SJCRH30 (cell line): ENCODE measurements around the gene ZSCAN5C. TPM values are rescaled to one million over a fixed set of nuclear protein-coding genes. Genes with fewer than 3 reads are reported as not detected.
"Not testable (repeated sequence)": the region's sequence is repeated elsewhere in the genome, so short reads cannot be mapped to it uniquely, and the experiment has no call there.

ENCODE experiments used
- DNase-seq, 2 experiments: peaks; one replicate each; pipeline ENCODE4 v3.0.0-alpha.2; 2015 to 2020
- H3K27ac ChIP-seq: fragments of 250-450 bp; sonication (Bioruptor Pico); 2 replicates; pipeline ENCODE4 v1.5.1; 2020; ENCODE audit warnings: mild to moderate bottlenecking, moderate library complexity
- H3K27me3 ChIP-seq: fragments of 250-450 bp; sonication (Bioruptor Pico); 2 replicates; pipeline ENCODE4 v1.5.1; 2020; ENCODE audit warnings: mild to moderate bottlenecking, moderate library complexity
- H3K36me3 ChIP-seq: fragments of 250-450 bp; sonication (Bioruptor Pico); 2 replicates; pipeline ENCODE4 v1.5.1; 2020; ENCODE audit warnings: mild to moderate bottlenecking, moderate library complexity
- H3K4me1 ChIP-seq: fragments of 250-450 bp; sonication (Bioruptor Pico); 2 replicates; pipeline ENCODE4 v1.5.1; 2020; ENCODE audit warnings: mild to moderate bottlenecking, moderate library complexity
- H3K4me3 ChIP-seq: fragments of 250-450 bp; sonication (Bioruptor Pico); 2 replicates; pipeline ENCODE4 v1.5.1; 2020; ENCODE audit warnings: mild to moderate bottlenecking, moderate library complexity
- H3K9me3 ChIP-seq: fragments of 250-450 bp; sonication (Bioruptor Pico); replicated peaks from 2 replicates; pipeline ENCODE4 v1.5.1; 2020; ENCODE audit warnings: mild to moderate bottlenecking, moderate library complexity
- total RNA-seq: library from RNA; depleted of rRNA; stranded (reverse); fragments of >200 nt; shearing (Covaris generic); gene quantifications from 2 replicates; pipeline ENCODE4 v1.2.3, GENCODE V29; 2014; rRNA removed

Gene ZSCAN5C
- total RNA-seq, 1 experiment from 2014 or later = not detected

DNA sequence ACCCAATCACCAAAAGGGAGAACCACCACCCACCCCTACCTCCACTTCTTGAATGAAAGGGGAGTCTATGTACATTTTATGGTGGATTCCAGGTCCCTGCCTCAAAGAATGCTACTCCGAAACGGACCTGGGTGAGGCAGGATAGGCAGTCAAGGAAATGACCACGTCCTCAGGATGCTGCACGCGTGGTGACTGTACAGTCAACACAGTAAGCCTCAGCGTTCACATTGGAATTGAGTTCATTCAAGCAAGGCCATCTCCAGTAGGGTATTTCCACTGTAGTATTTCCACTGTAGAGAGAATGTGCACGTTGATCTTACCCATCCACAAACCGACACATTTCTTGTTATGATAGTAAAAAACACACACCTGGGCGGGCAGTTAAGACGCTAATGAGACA, 16.9 kb downstream of the ZSCAN5C start:
- no peak for DNase-seq
- H3K4me3 ChIP-seq = no peak overlapping the region
- H3K36me3 ChIP-seq = no peaks in the 10 kb centered on the region
- H3K9me3 ChIP-seq = no peaks in the 10 kb centered on the region
- no peaks in the 10 kb centered on the region for H3K27me3 ChIP-seq
- H3K4me1 ChIP-seq = no peaks in the 10 kb centered on the region
- no peak overlapping the region for H3K27ac ChIP-seq

DNA sequence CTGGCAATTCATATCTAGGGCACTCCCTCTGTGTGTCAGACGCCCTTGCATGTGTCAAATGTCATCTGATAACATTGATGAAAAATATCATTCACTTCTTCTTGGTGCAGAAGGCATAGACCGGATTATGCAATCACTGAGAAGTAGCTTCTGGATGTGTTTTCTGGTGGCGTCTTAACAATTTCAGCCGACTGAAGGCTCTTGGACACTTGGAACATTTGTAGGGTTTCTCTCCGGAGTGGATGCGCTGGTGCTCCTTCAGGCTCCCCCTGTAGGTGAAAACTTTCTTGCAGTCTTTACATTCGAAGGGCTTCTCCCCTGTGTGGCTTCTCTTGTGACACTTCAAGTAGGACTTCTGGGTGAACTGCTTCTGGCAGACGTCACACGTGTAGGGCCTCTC, 19.4 kb downstream of the ZSCAN5C start:
- not testable (repeated sequence) for H3K4me1 ChIP-seq, H3K27ac ChIP-seq, DNase-seq

DNA sequence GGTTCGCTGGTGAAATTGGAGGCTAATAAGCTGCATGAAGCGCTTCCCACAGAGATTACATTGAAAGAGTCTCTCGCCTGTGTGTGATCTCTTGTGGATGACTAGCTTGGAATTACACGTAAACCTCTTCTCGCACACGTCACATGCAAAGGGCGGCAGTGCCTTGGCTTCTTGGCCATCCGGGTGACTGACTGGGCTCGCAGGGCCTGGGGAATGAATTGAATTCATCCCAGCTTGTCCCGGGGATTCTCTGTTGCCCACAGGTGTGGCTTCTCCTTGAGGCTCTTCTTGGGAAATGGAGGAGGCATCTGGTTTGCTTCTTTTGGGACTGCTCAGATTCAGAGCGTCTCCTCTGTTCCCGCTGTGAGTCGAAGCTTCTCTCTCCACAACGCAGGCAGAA, 19.8 kb downstream of the ZSCAN5C start:
- Histone ChIP-seq H3K4me1 (no peaks in the 10 kb centered on the region), H3K27ac (no peak overlapping the region), H3K4me3 (no peak overlapping the region), H3K9me3 (no peaks in the 10 kb centered on the region), H3K27me3 (no peaks in the 10 kb centered on the region), H3K36me3 (no peaks in the 10 kb centered on the region)
- no peak for DNase-seq

More for the DNA sequence above, 19.4 kb downstream of the ZSCAN5C start:
- not testable (repeated sequence) for H3K27me3 ChIP-seq, H3K9me3 ChIP-seq, H3K4me3 ChIP-seq, H3K36me3 ChIP-seq

DNA sequence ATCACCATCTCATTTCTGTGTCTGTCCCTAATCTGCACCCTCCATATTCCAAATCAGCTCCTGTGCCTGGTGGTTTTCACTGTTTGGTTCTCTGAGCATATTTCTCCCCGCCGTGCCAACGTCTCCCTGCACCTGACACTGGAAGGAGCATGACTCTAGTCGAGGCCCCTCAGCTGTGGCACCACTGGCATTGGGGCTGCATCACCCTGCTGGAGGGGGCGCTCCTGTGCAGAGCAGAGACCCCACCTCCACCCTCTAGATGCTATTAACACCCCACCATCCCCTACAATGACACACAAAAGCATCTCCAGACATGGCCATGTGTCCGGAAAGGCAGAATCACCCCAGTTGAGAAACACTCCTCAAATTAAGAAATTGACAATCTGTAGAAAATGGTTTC, 20.8 kb downstream of the ZSCAN5C start:
- H3K4me3 ChIP-seq = no peak overlapping the region
- no peaks in the 10 kb centered on the region for H3K36me3 ChIP-seq
- H3K27ac ChIP-seq = no peak overlapping the region
- H3K4me1 ChIP-seq = no peaks in the 10 kb centered on the region
- H3K9me3 ChIP-seq = no peaks in the 10 kb centered on the region
- DNase-seq = no peak
- no peaks in the 10 kb centered on the region for H3K27me3 ChIP-seq

DNA sequence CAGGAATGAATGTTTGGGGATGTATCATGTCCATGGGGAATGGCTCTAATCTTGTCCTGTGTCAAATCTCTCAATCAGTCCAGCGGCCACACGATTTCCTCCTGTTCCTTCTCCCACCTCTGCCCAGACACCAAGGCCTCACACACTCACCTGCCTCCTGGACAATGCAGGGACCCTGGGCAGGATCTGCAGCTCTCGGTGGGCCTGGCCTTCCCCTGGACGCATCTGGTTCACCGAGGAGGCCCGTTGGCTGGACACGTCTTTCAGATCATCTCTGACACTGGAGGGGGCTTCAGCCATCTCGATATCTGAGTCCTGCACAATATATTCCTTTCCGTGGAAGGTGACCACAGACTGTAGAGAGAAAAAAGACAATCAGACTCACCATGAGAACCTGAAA, 21.4 kb downstream of the ZSCAN5C start:
- Histone ChIP-seq H3K27ac (no peak overlapping the region), H3K4me3 (no peak overlapping the region), H3K27me3 (no peaks in the 10 kb centered on the region), H3K9me3 (no peaks in the 10 kb centered on the region), H3K4me1 (no peaks in the 10 kb centered on the region), H3K36me3 (no peaks in the 10 kb centered on the region)
- no peak for DNase-seq

DNA sequence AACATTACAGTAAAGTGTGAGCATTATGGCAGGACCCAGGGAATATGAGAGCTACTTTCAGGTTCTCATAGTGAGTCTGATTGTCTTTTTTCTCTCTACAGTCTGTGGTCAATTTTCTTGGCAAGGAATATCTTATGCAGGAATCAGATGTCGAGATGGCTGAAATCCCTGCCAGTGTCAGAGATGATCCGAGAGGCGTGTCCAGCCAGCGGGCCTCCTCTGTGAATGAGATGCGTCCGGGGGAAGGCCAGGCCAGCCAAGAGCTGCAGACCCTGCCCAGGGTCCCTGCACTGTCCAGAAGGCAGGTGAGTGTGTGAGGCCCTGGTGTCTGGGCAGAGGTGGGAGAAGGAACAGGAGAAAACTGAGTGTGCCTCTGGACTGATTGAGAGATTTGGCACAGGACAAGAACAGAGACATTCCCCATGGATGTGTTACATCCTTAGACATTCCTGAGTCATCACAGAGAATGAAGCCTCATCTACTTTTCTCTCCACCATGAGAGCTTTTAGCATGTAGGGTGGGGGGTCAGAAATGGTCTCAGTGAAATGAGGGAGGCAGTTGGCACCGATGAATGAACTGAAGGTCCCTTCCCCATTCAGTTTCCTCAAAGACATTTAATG, 43.2 kb downstream of the ZSCAN5C start:
- no peak for DNase-seq
- H3K4me1 ChIP-seq = no peaks in the 10 kb centered on the region
- no peaks in the 10 kb centered on the region for H3K27me3 ChIP-seq
- no peak overlapping the region for H3K27ac ChIP-seq
- no peaks in the 10 kb centered on the region for H3K9me3 ChIP-seq
- H3K36me3 ChIP-seq = no peaks in the 10 kb centered on the region
- no peak overlapping the region for H3K4me3 ChIP-seq

DNA sequence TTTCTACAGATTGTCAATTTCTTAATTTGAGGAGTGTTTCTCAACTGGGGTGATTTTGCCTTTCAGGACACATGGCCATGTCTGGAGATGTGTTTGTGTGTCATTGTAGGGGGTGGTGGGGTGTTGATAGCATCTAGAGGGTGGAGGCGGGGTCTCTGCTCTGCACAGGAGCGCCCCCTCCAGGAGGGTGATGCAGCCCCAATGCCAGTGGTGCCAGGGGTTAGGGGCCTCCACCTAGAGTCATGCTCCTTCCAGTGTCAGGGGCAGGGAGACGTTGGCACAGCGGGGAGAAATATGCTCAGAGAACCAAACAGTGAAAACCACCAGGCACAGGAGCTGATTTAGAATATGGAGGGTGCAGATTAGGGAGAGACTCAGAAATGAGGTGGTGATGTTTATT, 43.7 kb downstream of the ZSCAN5C start:
- H3K27me3 ChIP-seq, H3K4me3 ChIP-seq, DNase-seq, H3K36me3 ChIP-seq, H3K27ac ChIP-seq, H3K4me1 ChIP-seq, H3K9me3 ChIP-seq: not testable (repeated sequence)

DNA sequence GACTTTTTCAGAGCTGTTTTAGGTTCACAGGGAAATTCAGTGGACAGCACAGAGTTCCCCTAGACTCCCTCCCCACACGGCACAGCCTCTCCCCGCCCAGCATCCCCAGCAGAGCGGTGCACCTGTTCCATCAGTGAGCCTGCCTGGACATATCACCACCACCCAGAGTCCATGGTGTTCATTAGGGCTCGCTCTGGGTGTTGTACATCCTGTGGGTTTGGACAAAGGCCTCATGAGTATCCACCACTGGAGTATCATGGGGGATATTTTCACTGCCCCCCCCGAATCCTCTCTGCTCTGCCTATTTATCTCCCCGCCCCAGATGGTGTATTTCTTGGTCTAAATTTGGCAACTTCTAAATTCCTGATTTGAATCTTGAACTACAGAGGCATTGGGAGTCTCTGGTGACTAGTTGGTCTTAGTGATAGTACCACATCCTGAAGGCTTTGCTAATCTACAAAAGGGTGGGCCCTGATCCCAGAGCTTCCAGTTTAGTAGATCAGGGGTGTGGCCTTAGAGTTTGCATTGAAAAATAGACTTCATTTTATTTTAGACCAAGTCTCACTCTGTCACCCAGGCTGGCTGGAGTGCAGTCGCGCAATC, 46.8 kb downstream of the ZSCAN5C start:
- H3K27ac ChIP-seq, H3K4me3 ChIP-seq, H3K4me1 ChIP-seq, H3K27me3 ChIP-seq, H3K9me3 ChIP-seq, H3K36me3 ChIP-seq, DNase-seq: not testable (repeated sequence)

DNA sequence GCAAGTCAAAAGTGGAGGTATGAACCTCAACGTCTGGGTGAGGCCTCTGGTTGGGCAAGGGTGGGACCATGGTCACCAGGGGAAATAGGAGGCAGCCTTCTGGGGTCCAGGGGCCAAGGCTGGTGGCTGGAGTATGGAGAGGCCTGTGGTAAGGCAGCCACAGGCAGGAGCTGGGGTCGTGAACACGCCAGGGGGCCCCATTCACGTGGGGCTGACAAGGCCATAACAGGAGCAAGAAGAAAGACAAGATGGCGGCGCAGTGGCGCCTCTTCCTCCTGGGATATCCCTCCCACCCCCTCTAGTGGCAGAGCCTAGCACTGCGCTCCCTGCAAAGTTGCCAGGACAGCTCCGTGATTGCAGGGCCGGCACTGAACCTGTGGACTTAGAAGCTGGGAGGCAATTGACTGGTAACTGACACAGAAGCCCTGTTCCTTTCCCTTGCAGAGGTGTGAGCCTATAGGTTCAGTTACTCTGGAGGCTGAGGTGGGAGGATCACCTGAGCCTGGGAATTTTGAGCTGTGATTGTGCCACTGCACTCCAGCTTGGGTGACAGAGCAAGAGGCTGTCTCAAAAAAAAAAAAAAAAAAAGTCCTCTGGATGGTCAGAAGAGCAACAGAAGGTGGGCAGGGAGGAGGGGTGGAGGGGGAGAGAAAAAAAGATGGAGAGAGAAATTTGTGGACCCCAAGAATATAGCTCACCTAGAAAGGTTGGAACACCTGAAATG, 50.8 kb downstream of the ZSCAN5C start:
- DNase-seq = peak; percentile 68 to 71
- H3K4me3 ChIP-seq = no peak overlapping the region
- no peaks in the 10 kb centered on the region for H3K9me3 ChIP-seq
- no peak overlapping the region for H3K27ac ChIP-seq
- no peaks in the 10 kb centered on the region for H3K27me3 ChIP-seq
- no peaks in the 10 kb centered on the region for H3K36me3 ChIP-seq
- H3K4me1 ChIP-seq = no peaks in the 10 kb centered on the region

DNA sequence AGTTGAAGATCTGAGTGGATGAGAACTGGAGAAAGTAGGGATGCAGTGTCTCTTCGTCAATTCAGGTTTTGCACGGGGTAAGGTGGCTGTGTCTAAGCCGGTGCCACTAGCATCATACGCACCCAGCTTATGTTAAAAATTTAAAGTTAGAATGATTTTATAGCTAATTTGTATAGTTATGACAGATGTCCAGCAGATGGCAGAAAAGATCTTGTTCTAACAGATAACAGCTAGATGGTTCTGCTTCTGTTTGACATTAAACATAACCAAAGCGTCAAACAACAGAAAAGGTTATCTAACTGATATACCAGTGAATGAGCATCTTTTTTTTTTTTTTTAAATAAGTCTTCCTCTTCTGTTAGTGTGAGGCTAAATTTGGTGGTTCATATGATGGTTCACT, 51.7 kb downstream of the ZSCAN5C start:
- Histone ChIP-seq H3K4me3 (no peak overlapping the region), H3K36me3 (no peaks in the 10 kb centered on the region), H3K9me3 (no peaks in the 10 kb centered on the region), H3K4me1 (no peaks in the 10 kb centered on the region), H3K27ac (no peak overlapping the region), H3K27me3 (no peaks in the 10 kb centered on the region)
- DNase-seq = peak in 1 of 2 experiments; percentile 46

DNA sequence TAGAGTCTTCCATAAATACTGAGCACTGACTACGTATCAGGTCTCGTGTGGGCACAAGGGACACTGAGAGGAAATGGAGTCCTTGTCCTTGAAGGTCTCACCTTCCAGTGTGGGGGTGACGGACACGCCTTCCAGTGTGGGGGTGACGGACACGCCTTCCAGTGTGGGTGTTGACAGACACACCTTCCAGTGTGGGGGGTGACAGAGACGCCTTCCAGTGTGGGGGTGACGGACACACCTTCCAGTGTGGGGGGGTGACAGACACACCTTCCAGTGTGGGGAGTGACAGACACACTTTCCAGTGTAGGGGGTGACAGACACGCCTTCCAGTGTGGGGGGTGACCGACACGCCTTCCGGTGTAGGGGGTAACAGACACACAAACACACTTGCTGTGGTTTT, 56.2 kb downstream of the ZSCAN5C start:
- no peak for DNase-seq
- Histone ChIP-seq H3K36me3 (no peaks in the 10 kb centered on the region), H3K27ac (no peak overlapping the region), H3K4me3 (no peak overlapping the region), H3K9me3 (no peaks in the 10 kb centered on the region), H3K27me3 (no peaks in the 10 kb centered on the region), H3K4me1 (no peaks in the 10 kb centered on the region)

Other genes starting within 250 kb of the ZSCAN5C start
- not detected in 2 replicates for gene NLRP5, start 215.5 kb upstream of the ZSCAN5C start, total RNA-seq
- 24.7 and 24.8 TPM in 2 replicates for gene ZNF787, start 81.0 kb upstream of the ZSCAN5C start, total RNA-seq
- 18.7 and 19.8 TPM in 2 replicates for gene ZNF444, start 61.0 kb upstream of the ZSCAN5C start, total RNA-seq
- gene GALP, start 26.3 kb upstream of the ZSCAN5C start, total RNA-seq = not detected in 2 replicates
- 0.10 TPM in 1 of 2 replicates, not detected in the other for gene ZSCAN5B, start 4.5 kb upstream of the ZSCAN5C start, total RNA-seq
- gene EDDM13, start 70.5 kb downstream of the ZSCAN5C start, total RNA-seq = not detected in 2 replicates
- 7.8 and 9.4 TPM in 2 replicates for gene ZSCAN5A, start 112.6 kb downstream of the ZSCAN5C start, total RNA-seq
- gene ZNF582, start 191.3 kb downstream of the ZSCAN5C start, total RNA-seq = 2.5 and 3.3 TPM in 2 replicates
- gene ZNF583, start 202.1 kb downstream of the ZSCAN5C start, total RNA-seq = 4.0 and 6.4 TPM in 2 replicates